HFFc6 (cell line): ENCODE results near the gene DAD1. TPM values are rescaled to one million over a fixed set of nuclear protein-coding genes. Genes with fewer than 3 reads are reported as not detected.

Experiments
- DNase-seq: peaks from one replicate; pipeline ENCODE4 v3.0.0-alpha.2; 2018
- H3K27ac Mint-ChIP-seq: 2 replicates; pipeline ENCODE4 v1.8.0; 2020; ENCODE audit warnings: mild to moderate bottlenecking, mixed read lengths
- H3K27me3 Mint-ChIP-seq: 2 replicates; pipeline ENCODE4 v1.8.0; 2021; ENCODE audit warnings: mild to moderate bottlenecking, moderate library complexity, mixed read lengths; ENCODE audit not compliant: insufficient read depth
- H3K36me3 Mint-ChIP-seq: 2 replicates; pipeline ENCODE4 v1.8.0; 2021; ENCODE audit warnings: low read depth, mixed read lengths
- H3K4me1 Mint-ChIP-seq: 2 replicates; pipeline ENCODE4 v1.8.0; 2020; ENCODE audit warnings: low read depth, mixed read lengths
- H3K4me3 Mint-ChIP-seq: 2 replicates; pipeline ENCODE4 v1.8.0; 2020; ENCODE audit warnings: mild to moderate bottlenecking, moderate library complexity, mixed read lengths
- H3K9me3 Mint-ChIP-seq: 2 replicates; pipeline ENCODE4 v1.8.0; 2020; ENCODE audit warnings: mild to moderate bottlenecking, mixed read lengths
- CTCF ChIP-seq: fragments of 200-600 bp; sonication (generic); IDR thresholded peaks from 2 replicates; pipeline ENCODE4 v1.5.0; 2021; ENCODE audit warnings: antibody characterized with exemption, mild to moderate bottlenecking
- total RNA-seq, 6 experiments: library from RNA; stranded (reverse); fragmentation: NEBNext Ultra II Directional; extraction: Animal tissue kit (Norgen Biotek cat#: 25700); gene quantifications; 2 replicates in 1 of 6; 3 replicates in 5 of 6; pipeline ENCODE4 v1.2.3, GENCODE V29; 2021

DAD1 gene
- total RNA-seq, 6 experiments from 2014 or later, result 292 to 311 (median 302) TPM

- Mint-ChIP-seq H3K4me3 (no peak overlapping the region), H3K9me3 (no peaks in the 10 kb centered on the region), H3K4me1 (peaks cover 26% of the 10 kb centered on the region), H3K36me3 (peaks cover 61% of the 10 kb centered on the region), H3K27ac (no peak overlapping the region), H3K27me3 (no peaks in the 10 kb centered on the region)
- TF ChIP-seq CTCF, result no peak
- DNase-seq, result no peak
These were observed 17.4 kb upstream of the DAD1 start for GRCh38 chr14:22606380-22606779.

DNA sequence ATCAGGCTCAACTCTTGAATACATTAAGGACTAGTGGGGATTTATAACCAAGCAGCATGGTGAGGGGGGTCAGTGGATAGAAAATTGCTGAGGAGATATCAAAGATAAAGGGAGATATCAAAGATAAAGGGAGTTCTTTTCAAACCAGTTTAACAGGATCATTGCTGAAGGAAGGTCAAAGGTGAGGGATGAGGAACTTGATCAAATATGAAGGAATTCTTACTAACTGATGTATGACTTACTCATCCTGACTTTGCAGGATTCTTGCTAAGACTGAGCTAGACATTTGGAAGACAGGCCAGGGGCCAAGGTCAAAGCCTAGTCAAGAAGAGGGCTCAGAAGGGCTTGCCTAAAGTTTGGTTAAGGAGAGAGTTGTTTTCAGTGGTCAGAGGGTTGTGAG lies 13.8 kb upstream of the DAD1 start:
- peak; percentile 48 for DNase-seq
- H3K27ac Mint-ChIP-seq, result peak overlapping the region; percentile 81
- peaks cover 48% of the 10 kb centered on the region for H3K36me3 Mint-ChIP-seq
- no peak overlapping the region for H3K4me3 Mint-ChIP-seq
- H3K4me1 Mint-ChIP-seq, result peaks cover 53% of the 10 kb centered on the region
- no peaks in the 10 kb centered on the region for H3K9me3 Mint-ChIP-seq
- H3K27me3 Mint-ChIP-seq, result no peaks in the 10 kb centered on the region; the same call in 1 of the 2 replicates
- TF ChIP-seq CTCF, result no peak

- Mint-ChIP-seq H3K4me1 (peaks cover 60% of the 10 kb centered on the region), H3K27me3 (no peaks in the 10 kb centered on the region; the same call in 1 of the 2 replicates), H3K36me3 (peaks cover 43% of the 10 kb centered on the region), H3K27ac (peak overlapping the region; percentile 81), H3K9me3 (no peaks in the 10 kb centered on the region), H3K4me3 (no peak overlapping the region)
- DNase-seq, result no peak
- no peak for TF ChIP-seq CTCF
These were observed 13.0 kb upstream of the DAD1 start for GRCh38 chr14:22601996-22602395.

GRCh38 chr14:22601456-22601855 lies 12.4 kb upstream of the DAD1 start:
- Mint-ChIP-seq H3K27me3 (no peaks in the 10 kb centered on the region; the same call in 1 of the 2 replicates), H3K27ac (peak overlapping the region; percentile 81), H3K4me3 (no peak overlapping the region), H3K36me3 (peaks cover 43% of the 10 kb centered on the region), H3K9me3 (no peaks in the 10 kb centered on the region), H3K4me1 (peaks cover 60% of the 10 kb centered on the region)
- TF ChIP-seq CTCF, result no peak
- no peak for DNase-seq

- Mint-ChIP-seq H3K9me3 (no peaks in the 10 kb centered on the region), H3K36me3 (peaks cover 33% of the 10 kb centered on the region), H3K4me1 (peaks cover 60% of the 10 kb centered on the region), H3K4me3 (peak overlapping the region; percentile 98; the same call in 1 of the 2 replicates), H3K27ac (peak overlapping the region; percentile 95; the same call in 1 of the 2 replicates), H3K27me3 (no peaks in the 10 kb centered on the region; the same call in 1 of the 2 replicates)
- no peak for DNase-seq
- no peak for TF ChIP-seq CTCF
These were observed 11.0 kb upstream of the DAD1 start for GRCh38 chr14:22600027-22600426.

- no peaks in the 10 kb centered on the region; the same call in 1 of the 2 replicates for H3K27me3 Mint-ChIP-seq
- no peaks in the 10 kb centered on the region for H3K9me3 Mint-ChIP-seq
- peak overlapping the region; percentile 95 for H3K27ac Mint-ChIP-seq
- TF ChIP-seq CTCF, result no peak
- peaks cover 31% of the 10 kb centered on the region for H3K36me3 Mint-ChIP-seq
- peaks cover 62% of the 10 kb centered on the region for H3K4me1 Mint-ChIP-seq
- DNase-seq, result no peak
- H3K4me3 Mint-ChIP-seq, result peak overlapping the region; percentile 98
These were observed 10.3 kb upstream of the DAD1 start for GRCh38 chr14:22599349-22599748.
